ENCODE results near the gene TMEM175.

DNA sequence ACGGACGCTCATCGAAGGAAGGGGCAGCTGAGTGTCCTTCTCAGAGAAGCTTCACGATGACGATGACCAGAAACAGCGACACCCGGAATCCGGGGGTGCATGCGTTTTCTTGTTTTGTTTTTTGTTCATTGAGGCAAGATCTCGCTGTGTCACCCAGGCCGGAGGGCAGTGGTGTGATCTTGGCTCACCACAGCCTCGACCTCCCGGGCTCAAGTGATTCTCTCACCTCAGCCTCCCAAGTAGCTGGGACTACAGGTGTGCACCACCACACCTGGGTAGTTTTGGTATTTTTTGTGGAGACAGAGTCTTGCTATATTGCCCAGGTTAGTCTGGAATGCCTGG lies 21.3 kb downstream of the TMEM175 start:
- TF ChIP-seq, protein P1, sequence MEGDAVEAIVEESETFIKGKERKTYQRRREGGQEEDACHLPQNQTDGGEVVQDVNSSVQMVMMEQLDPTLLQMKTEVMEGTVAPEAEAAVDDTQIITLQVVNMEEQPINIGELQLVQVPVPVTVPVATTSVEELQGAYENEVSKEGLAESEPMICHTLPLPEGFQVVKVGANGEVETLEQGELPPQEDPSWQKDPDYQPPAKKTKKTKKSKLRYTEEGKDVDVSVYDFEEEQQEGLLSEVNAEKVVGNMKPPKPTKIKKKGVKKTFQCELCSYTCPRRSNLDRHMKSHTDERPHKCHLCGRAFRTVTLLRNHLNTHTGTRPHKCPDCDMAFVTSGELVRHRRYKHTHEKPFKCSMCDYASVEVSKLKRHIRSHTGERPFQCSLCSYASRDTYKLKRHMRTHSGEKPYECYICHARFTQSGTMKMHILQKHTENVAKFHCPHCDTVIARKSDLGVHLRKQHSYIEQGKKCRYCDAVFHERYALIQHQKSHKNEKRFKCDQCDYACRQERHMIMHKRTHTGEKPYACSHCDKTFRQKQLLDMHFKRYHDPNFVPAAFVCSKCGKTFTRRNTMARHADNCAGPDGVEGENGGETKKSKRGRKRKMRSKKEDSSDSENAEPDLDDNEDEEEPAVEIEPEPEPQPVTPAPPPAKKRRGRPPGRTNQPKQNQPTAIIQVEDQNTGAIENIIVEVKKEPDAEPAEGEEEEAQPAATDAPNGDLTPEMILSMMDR (IDR thresholded peaks at IDR 0.05) = no peak
- TF ChIP-seq POLR2AphosphoS5 (IDR thresholded peaks at IDR 0.05; ENCODE audit: insufficient read depth in 1 of 2, low read depth in 1 of 2) = no peak
- TF ChIP-seq POLR2A (IDR thresholded peaks at IDR 0.05) = no peak

Data from vagina (tissue), 2 donors.